Right cardiac atrium (tissue), 5 donors: ENCODE measurements around the gene SV2B. TPM values are rescaled to one million over a fixed set of nuclear protein-coding genes. Genes with fewer than 3 reads are reported as not detected.

Experiments used
- ATAC-seq, 2 donors: fragments of 200-7000 bp; cut with Tn5 transposase; one replicate each; pipeline versions ENCODE4 v1.8.0 to v1.9.1; 2020; ENCODE audit warnings: moderate library complexity in 2 of 2, mild to moderate bottlenecking in 1 of 2
- DNase-seq, 3 donors: peaks; one replicate each; pipeline ENCODE4 v3.0.0-alpha.2; 2020
- H3K27ac ChIP-seq: one replicate; pipeline ENCODE4 v1.5.1; 2013; ENCODE audit warnings: mild to moderate bottlenecking, low read length, control low read depth, moderate library complexity
- H3K27me3 ChIP-seq: one replicate; pipeline ENCODE4 v1.6.1; 2013; ENCODE audit not compliant: control insufficient read depth, insufficient read depth
- H3K4me1 ChIP-seq: one replicate; pipeline ENCODE4 v1.6.1; 2013; ENCODE audit warnings: low read length; ENCODE audit not compliant: control insufficient read depth, insufficient read depth
- H3K4me3 ChIP-seq: one replicate; pipeline ENCODE4 v1.5.1; 2013; ENCODE audit warnings: low read length, control low read depth
- H3K9me3 ChIP-seq: one replicate; pipeline ENCODE4 v1.6.1; 2013; ENCODE audit warnings: low read length; ENCODE audit not compliant: control insufficient read depth
- WGBS: extraction: QIAGEN DNeasy Blood & Tissue Kit; methylation state at CpG from one replicate; pipeline ENCODE4 v1.1.7; 2013; 5-methylcytosine and 5-hydroxymethylcytosine counted together
- intact Hi-C, 4 donors: fragments of 100-400 bp; cut with DNase I; formaldehyde crosslinking; loops; one replicate each; pipeline versions ENCODE4 v1.11.0 to v1.14.0; 2022 to 2023
- polyA plus RNA-seq: library from polyadenylated mRNA; stranded (reverse); fragments of 200-250 nt; gene quantifications from one replicate; pipeline ENCODE4 v1.2.3, GENCODE V29; 2013
- total RNA-seq, 4 donors: library from RNA; stranded (reverse); fragmentation: NEBNext Ultra II Directional; extraction: Animal tissue kit (Norgen Biotek cat#: 25700); gene quantifications; one replicate each; pipeline ENCODE4 v1.2.1, GENCODE V29; 2021
- donor health status: healthy with polysubstance abuse.
- donor health status: DM: no; HTN: yes; CAD: no.
- donor health status: DM: no; HTN: no; CAD: no.
- donor health status: DM: no; HTN: yes; CAD: no; lungs with severe emphysema.
- donor health status: DM: yes; HTN: yes; CAD: no.

SV2B gene
- total and polyA plus RNA-seq, 5 donors = 0.34 to 1.7 (median 1.3) TPM

DNA sequence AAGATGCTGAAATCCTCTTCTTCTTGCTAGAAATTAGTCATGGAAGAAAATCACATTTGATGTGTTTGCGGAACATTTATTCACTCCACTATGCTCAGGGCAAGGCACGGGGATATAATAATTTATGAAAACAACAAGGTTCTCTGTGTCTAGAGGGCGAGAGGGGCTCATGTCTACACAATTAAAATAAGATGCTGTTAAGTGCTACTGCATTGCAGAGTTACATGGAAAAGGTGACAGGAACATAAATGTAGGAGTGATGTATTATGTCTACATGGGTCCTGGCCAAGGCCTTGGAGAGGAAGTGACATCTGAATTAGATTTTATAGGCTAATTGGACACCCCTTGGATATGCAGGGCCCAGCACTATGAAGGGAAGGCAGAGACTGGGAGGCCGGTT, 96.1 kb downstream of the SV2B start:
- H3K27me3 ChIP-seq = no peaks in the 10 kb centered on the region
- no peaks in the 10 kb centered on the region for H3K4me1 ChIP-seq
- H3K27ac ChIP-seq = no peak overlapping the region
- intact Hi-C loops = loop anchor here in 1 of 4 donors (10.0 kb wide), 1 partner anchor 51 kb away; no protein-coding TSS in a partner anchor
- H3K4me3 ChIP-seq = no peak overlapping the region
- H3K9me3 ChIP-seq = no peaks in the 10 kb centered on the region
- no peak for DNase-seq
- 91% methylated on average over 4 of the region's 4 CpGs for WGBS
- ATAC-seq = no peak

DNA sequence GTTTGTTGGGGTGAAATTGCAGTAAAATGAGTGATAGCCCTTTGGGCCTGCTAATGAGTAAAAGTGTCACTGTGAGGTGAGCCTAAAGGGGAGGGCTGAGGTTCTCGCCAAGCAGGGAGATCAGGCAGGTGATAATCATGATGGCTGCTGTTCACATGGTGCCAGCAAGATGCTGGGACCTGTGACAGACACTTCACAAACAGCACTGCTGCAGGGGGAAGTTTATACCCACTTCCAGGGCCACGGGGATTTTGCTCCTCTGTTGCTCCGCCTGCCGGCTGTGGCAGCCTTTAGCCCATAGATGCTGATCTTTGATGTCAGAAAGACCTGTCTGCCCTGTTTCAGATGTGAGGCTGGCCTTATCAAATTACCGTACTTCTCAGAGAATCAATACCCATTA, 96.7 kb downstream of the SV2B start:
- WGBS = 69% methylated on average over 5 of the region's 5 CpGs
- no peak for DNase-seq
- no peak for ATAC-seq
- no peaks in the 10 kb centered on the region for H3K4me1 ChIP-seq
- H3K9me3 ChIP-seq = no peaks in the 10 kb centered on the region
- no peak overlapping the region for H3K4me3 ChIP-seq
- intact Hi-C loops = loop anchor here in 1 of 4 donors (10.0 kb wide), 1 partner anchor 52 kb away; no protein-coding TSS in a partner anchor
- no peak overlapping the region for H3K27ac ChIP-seq
- H3K27me3 ChIP-seq = no peaks in the 10 kb centered on the region

GRCh38 chr15:91199511-91199910, 99.5 kb downstream of the SV2B start:
- DNase-seq (no peak), ATAC-seq (no peak)
- Histone ChIP-seq H3K27me3 (no peaks in the 10 kb centered on the region), H3K4me1 (no peaks in the 10 kb centered on the region), H3K27ac (no peak overlapping the region), H3K4me3 (no peak overlapping the region), H3K9me3 (no peaks in the 10 kb centered on the region)
- intact Hi-C loops = loop anchor here in 1 of 4 donors (10.0 kb wide), 1 partner anchor 55 kb away; no protein-coding TSS in a partner anchor
- WGBS = 94% methylated on average over 7 of the region's 7 CpGs

DNA sequence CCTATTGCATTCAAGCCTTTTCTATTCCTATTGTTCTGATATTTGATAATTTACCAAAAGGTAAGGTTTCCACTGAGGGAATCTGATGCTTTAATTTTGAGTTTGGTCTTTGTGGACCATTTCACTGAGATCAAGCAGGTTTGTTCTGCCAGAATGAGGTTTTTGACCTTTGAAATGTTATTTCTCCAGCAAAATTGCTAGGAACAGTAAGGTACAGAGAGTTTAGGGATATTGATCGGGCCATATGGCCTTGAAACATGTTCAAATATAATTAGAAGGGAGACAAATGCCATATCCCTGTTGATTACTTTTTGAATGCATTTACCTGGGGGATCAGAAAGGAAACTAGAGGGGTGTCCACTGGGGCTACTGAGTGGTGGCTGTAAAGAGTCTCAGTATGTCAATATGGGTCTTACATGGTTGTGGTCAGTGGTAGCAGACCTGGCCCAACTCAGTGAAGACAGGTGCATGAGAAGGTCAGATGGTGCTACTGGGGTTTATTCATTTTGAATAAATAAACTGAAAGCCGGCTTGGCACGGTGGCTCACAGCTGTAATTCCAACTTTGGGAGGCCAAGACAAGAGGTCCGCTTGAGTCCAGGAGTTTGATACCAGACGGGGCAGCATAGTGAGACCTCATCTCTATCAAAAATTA, 100.2 kb downstream of the SV2B start:
- H3K27ac ChIP-seq = no peak overlapping the region
- no peaks in the 10 kb centered on the region for H3K4me1 ChIP-seq
- DNase-seq = no peak
- no peak overlapping the region for H3K4me3 ChIP-seq
- intact Hi-C loops = no loop called here
- no peaks in the 10 kb centered on the region for H3K27me3 ChIP-seq
- no peaks in the 10 kb centered on the region for H3K9me3 ChIP-seq
- WGBS = 95% methylated on average over 5 of the region's 5 CpGs
- no peak for ATAC-seq

- H3K27me3 ChIP-seq = no peaks in the 10 kb centered on the region
- DNase-seq (no peak), ATAC-seq (no peak)
- H3K4me3 ChIP-seq = no peak overlapping the region
- no peaks in the 10 kb centered on the region for H3K9me3 ChIP-seq
- no peaks in the 10 kb centered on the region for H3K4me1 ChIP-seq
- intact Hi-C loops = no loop called here
- H3K27ac ChIP-seq = no peak overlapping the region
These were observed 102.5 kb downstream of the SV2B start for GRCh38 chr15:91202510-91203102.

GRCh38 chr15:91203619-91204203, 103.7 kb downstream of the SV2B start:
- 57% methylated on average over 7 of the region's 7 CpGs for WGBS
- intact Hi-C loops = no loop called here
- DNase-seq (no peak), ATAC-seq (no peak)
- Histone ChIP-seq H3K4me1 (no peaks in the 10 kb centered on the region), H3K4me3 (no peak overlapping the region), H3K9me3 (no peaks in the 10 kb centered on the region), H3K27me3 (no peaks in the 10 kb centered on the region), H3K27ac (no peak overlapping the region)

DNA sequence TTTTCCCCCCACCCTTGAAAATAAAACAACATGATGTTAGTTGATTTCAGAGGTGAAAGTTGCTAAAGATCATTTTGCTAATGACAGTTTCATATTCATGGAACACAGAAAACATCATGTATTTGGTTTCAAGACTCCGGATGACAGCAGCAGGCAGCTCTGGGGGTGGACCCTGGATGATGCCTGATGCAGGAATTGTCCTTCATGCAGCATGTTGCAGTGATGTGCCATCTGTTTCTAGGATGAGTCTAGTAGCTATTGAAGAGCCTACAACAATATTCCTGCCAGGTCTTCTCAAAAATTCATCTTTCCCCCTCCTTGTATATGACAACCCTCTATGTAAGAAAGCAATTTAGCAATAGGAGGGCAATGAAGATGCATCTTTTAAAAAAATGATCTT, 108.3 kb downstream of the SV2B start:
- Histone ChIP-seq H3K9me3 (no peaks in the 10 kb centered on the region), H3K4me3 (no peak overlapping the region), H3K27ac (no peak overlapping the region), H3K4me1 (no peaks in the 10 kb centered on the region), H3K27me3 (no peaks in the 10 kb centered on the region)
- DNase-seq (no peak), ATAC-seq (no peak)
- WGBS = 78% methylated on average over 1 of the region's 1 CpG
- intact Hi-C loops = no loop called here

DNA sequence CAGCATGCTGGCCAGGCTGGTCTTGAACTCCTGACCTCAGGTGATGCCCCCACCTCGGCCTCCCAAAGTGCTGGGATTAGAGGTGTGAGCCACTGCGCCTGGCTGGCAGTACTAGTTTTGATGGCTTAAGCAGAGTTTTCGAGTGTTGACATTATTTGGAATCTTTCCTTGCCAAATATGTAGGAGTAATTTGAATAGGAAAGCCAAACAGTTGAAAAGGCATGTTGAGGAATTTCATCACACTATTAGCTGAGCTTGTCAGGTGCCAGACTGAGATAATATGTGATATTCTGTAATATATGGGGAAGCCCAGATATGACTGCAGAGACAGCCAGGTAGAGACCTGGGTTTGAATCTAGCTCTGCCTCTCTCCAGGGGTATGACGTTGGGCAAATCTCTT, 109.3 kb downstream of the SV2B start:
- WGBS = 44% methylated on average over 4 of the region's 4 CpGs
- intact Hi-C loops = no loop called here
- DNase-seq (no peak), ATAC-seq (no peak)
- Histone ChIP-seq H3K4me1 (no peaks in the 10 kb centered on the region), H3K4me3 (no peak overlapping the region), H3K27ac (no peak overlapping the region), H3K27me3 (no peaks in the 10 kb centered on the region), H3K9me3 (no peaks in the 10 kb centered on the region)

DNA sequence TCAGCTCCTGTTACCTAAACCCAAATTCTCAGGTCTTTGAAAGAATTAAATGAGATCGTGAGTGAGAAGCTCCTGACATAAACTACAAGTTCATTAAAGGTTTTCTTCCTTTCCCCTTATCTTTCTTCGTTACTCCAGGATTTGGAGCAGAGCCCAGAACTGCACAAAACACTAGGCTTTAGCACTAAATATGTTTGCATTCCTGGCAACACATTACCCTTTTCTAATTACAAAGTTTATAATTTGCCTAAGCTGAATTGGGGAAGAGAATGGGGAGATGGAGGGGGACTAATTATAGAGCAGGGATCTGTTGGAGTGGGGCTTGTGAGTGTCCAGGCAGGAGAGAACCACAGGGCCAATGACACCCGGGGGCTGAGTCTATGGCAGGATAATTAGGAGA, 109.7 kb downstream of the SV2B start:
- Histone ChIP-seq H3K27ac (no peak overlapping the region), H3K4me3 (no peak overlapping the region), H3K9me3 (no peaks in the 10 kb centered on the region), H3K27me3 (no peaks in the 10 kb centered on the region), H3K4me1 (no peaks in the 10 kb centered on the region)
- DNase-seq = no peak
- no peak for ATAC-seq
- 23% methylated on average over 3 of the region's 3 CpGs for WGBS
- intact Hi-C loops = no loop called here

DNA sequence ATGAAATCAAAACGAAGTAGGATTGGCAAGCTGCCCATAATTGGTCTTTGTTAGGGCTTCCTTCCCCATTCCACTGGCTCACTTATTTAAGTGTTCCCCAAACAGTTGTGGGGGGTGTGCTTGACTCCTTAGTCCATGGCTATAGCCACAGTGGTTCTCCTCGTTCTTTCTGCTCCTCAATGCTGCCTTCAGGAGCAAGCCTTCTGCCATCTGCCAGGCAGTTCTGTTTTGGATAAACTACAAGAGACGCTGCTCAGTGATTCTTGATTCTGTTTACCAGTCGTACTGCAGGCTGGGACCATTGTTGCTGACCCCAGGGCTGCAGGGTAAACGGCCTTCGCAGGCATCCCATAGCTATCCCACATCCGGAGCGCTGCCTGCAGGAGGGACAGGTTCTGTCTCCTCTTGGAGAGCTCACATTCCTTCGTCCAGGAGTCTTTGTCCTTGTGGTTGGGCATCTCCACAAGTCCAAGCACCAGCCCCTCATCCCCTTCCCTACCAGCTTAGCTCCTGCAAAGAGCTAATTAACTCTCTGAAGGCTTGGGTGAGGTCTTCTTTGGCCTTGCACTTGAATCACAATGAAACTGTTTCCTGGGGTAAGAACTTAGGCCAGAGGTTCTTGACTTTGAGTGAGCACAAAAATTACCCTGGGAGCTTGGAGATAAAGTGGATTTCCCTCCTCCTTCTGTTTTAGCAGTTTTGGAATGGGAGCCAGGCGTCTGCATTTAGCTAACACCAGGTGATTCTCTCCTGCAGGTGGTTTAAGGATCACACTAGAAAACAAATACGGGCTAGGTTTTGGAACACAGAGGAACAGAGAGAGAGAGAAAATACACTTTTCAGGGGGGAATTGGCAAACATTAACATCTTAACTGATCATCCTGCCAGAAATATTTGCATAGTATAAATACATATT, 114.9 kb downstream of the SV2B start:
- intact Hi-C loops = no loop called here
- Histone ChIP-seq H3K9me3 (no peaks in the 10 kb centered on the region), H3K27ac (no peak overlapping the region), H3K4me1 (no peaks in the 10 kb centered on the region), H3K27me3 (no peaks in the 10 kb centered on the region), H3K4me3 (no peak overlapping the region)
- DNase-seq (no peak), ATAC-seq (no peak)
- WGBS = 65% methylated on average over 11 of the region's 11 CpGs

GRCh38 chr15:91216000-91216399, 115.9 kb downstream of the SV2B start:
- no peaks in the 10 kb centered on the region for H3K9me3 ChIP-seq
- H3K27me3 ChIP-seq = no peaks in the 10 kb centered on the region
- no peak overlapping the region for H3K27ac ChIP-seq
- ATAC-seq (no peak), DNase-seq (no peak)
- H3K4me3 ChIP-seq = no peak overlapping the region
- intact Hi-C loops = no loop called here
- 70% methylated on average over 3 of the region's 3 CpGs for WGBS
- H3K4me1 ChIP-seq = no peaks in the 10 kb centered on the region
